Measurements from ENCODE around the gene SNAPC1. TPM values are rescaled to one million over a fixed set of nuclear protein-coding genes. Genes with fewer than 3 reads are reported as not detected.

Gene SNAPC1
- total RNA-seq, 1 experiment from 2014 or later, result 8.8 TPM

GRCh38 chr14:61759878-61760277 is 2.3 kb upstream of the SNAPC1 start:
- no peak overlapping the region for H3K4me3 ChIP-seq
- H3K27me3 ChIP-seq, result no peaks in the 10 kb centered on the region
- peaks cover 2% of the 10 kb centered on the region; the same call in 1 of the 2 replicates for H3K4me1 ChIP-seq
- H3K27ac ChIP-seq, result no peak overlapping the region
- no peaks in the 10 kb centered on the region for H3K36me3 ChIP-seq
- DNase-seq, result no peak
- H3K9me3 ChIP-seq (replicated peaks), result 0 out of 2 replicates have a peak, but pooled peaks cover 3% of the 10 kb centered on the region

DNA sequence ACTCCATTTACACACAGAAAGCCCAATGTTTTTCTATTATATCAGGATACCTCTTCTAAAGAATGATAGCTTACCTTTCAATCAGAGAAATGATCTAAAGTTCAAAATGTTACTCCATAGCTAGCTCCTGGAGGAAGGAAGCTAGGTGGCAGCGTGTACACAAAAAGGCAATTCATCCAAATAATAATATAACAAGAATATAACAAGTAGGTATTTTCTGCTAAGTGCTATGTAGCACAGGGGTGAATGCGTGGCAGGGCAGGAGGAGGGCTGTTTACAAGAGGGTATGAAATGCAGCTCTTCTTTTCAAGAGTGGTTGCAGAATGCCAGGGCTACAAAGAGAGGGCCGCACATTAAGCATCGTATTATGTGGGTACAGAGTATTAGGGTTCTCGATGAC is 663 bp upstream of the SNAPC1 start:
- H3K9me3 ChIP-seq (replicated peaks), result 0 out of 2 replicates have a peak, but pooled peaks cover 3% of the 10 kb centered on the region
- no peaks in the 10 kb centered on the region for H3K27me3 ChIP-seq
- H3K36me3 ChIP-seq, result no peaks in the 10 kb centered on the region
- H3K4me1 ChIP-seq, result no peaks in the 10 kb centered on the region
- DNase-seq, result no peak
- peak overlapping the region; percentile 72 for H3K4me3 ChIP-seq
- H3K27ac ChIP-seq, result peak overlapping the region; percentile 29; the same call in 1 of the 2 replicates

- Histone ChIP-seq H3K9me3 (replicated peaks) (no peaks in the 10 kb centered on the region), H3K4me3 (no peak overlapping the region), H3K36me3 (peaks cover 7% of the 10 kb centered on the region; the same call in 1 of the 2 replicates), H3K27me3 (no peaks in the 10 kb centered on the region), H3K27ac (no peak overlapping the region), H3K4me1 (no peaks in the 10 kb centered on the region)
- DNase-seq, result no peak
Measured at GRCh38 chr14:61764342-61765122, 2.3 kb downstream of the SNAPC1 start.

DNA sequence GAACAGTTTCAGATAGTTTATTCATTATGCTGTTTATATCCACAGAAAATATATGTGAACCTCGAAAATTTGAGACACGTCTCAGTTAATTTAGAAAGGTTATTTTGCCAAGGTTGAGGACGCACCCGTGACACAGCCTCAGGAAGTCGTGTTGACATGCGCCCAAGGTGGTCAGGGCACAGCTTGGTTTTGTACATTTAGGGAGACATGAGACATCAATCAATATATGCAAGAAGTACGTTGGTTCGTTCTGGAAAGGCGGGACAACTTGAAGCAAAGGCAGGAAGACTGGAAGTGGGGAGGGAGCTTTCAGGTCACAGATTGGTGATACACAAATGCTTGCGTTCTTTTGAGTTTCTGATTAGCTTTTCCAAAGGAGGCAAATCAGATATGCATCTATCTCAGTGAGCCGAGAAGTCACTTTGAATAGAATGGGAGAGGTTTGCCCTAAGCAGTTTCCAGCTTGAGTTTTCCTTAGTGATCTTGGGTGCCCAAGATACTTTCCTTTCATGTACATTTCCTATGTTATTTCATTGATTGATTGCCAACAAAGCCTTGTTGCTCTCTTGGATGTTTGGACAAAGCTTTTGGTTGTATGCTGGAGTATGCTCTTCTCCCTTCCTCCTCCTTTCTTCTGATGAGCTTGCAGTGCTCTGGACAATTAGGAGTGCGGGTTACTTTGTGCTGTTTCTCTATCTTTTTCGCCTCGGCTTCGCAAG is 3.2 kb downstream of the SNAPC1 start:
- no peak overlapping the region for H3K27ac ChIP-seq
- no peaks in the 10 kb centered on the region for H3K9me3 ChIP-seq (replicated peaks)
- H3K4me3 ChIP-seq, result no peak overlapping the region
- H3K4me1 ChIP-seq, result no peaks in the 10 kb centered on the region
- H3K27me3 ChIP-seq, result no peaks in the 10 kb centered on the region
- peaks cover 7% of the 10 kb centered on the region; the same call in 1 of the 2 replicates for H3K36me3 ChIP-seq
- no peak for DNase-seq

DNA sequence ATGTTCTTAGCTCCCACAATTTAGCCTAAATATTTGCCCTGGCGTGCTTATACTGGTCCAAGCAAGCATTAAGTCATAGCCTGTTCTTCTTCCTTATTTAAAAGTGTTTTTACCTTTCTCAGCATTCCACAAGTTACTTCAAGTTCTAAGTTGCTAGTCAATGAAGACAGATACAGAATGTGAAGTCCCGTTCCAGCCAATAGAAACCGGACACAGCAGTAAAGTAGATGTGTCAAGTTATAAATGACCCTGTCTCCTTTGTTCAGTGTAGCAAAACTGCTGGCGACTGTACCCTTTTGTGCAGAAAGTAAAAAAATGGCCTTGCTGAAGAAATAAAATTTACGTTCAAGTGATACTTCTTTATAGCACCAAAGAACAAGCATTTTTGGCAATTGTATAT is 3.9 kb downstream of the SNAPC1 start:
- Histone ChIP-seq H3K9me3 (replicated peaks) (no peaks in the 10 kb centered on the region), H3K27ac (no peak overlapping the region), H3K36me3 (peaks cover 10% of the 10 kb centered on the region), H3K4me3 (no peak overlapping the region), H3K27me3 (no peaks in the 10 kb centered on the region), H3K4me1 (no peaks in the 10 kb centered on the region)
- DNase-seq, result no peak

GRCh38 chr14:61768240-61768639 is 6.0 kb downstream of the SNAPC1 start:
- no peak overlapping the region for H3K27ac ChIP-seq

DNA sequence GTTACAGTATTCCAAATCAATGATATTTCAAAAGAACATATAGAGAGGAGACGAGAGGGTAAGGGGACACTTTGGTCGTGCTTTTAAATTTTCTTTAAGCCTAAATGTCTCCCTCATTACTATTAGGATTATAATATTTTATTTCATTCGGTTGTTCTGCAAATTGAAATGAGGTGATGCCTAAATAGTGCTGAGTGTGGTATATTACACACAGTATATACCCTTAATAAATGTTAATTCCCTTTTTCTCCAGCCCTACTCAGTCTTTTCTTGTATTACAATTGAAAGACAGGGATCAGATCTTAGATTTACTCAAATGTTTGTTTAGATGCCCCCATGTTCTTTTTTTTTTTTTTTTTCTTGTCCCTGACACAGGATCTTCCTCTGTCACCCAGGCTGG is 7.7 kb downstream of the SNAPC1 start:
- H3K36me3 ChIP-seq, result peaks cover 13% of the 10 kb centered on the region
- H3K4me1 ChIP-seq, result no peaks in the 10 kb centered on the region
- no peak overlapping the region for H3K4me3 ChIP-seq
- no peak for DNase-seq
- no peak overlapping the region for H3K27ac ChIP-seq
- no peaks in the 10 kb centered on the region for H3K27me3 ChIP-seq
- no peaks in the 10 kb centered on the region for H3K9me3 ChIP-seq (replicated peaks)

More at GRCh38 chr14:61768240-61768639, 6.0 kb downstream of the SNAPC1 start:
- no peaks in the 10 kb centered on the region for H3K9me3 ChIP-seq (replicated peaks)
- peaks cover 13% of the 10 kb centered on the region for H3K36me3 ChIP-seq
- H3K4me1 ChIP-seq, result no peaks in the 10 kb centered on the region
- no peak overlapping the region for H3K4me3 ChIP-seq
- DNase-seq, result no peak
- no peaks in the 10 kb centered on the region for H3K27me3 ChIP-seq

GRCh38 chr14:61774861-61775260 is 12.6 kb downstream of the SNAPC1 start:
- no peak overlapping the region for H3K27ac ChIP-seq
- no peaks in the 10 kb centered on the region for H3K27me3 ChIP-seq
- H3K9me3 ChIP-seq (replicated peaks), result no peaks in the 10 kb centered on the region
- DNase-seq, result no peak
- H3K36me3 ChIP-seq, result peaks cover 17% of the 10 kb centered on the region
- no peak overlapping the region for H3K4me3 ChIP-seq
- H3K4me1 ChIP-seq, result no peaks in the 10 kb centered on the region

DNA sequence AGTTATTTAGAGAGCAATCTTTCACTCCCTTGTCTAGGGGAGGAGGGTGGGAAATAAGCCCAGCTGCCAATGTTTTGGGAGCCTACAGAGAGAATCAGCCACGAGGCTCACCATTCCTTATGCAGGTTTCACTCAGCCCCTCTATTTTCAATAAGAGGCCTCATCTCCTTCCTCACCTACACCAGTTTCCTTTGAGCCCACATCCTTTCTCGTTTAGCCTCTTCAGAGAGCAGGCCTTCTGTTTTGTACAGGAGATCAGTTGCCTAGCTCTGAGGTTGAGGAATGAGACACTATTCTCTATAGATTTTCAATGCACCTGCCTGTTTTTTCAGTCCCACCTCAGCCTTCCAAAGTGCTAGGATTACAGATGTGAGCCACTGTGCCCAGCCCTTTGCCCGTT is 17.9 kb downstream of the SNAPC1 start:
- DNase-seq, result no peak
- Histone ChIP-seq H3K36me3 (peaks cover 31% of the 10 kb centered on the region; the same call in 1 of the 2 replicates), H3K27ac (no peak overlapping the region)

GRCh38 chr14:61797309-61797708 is 35.1 kb downstream of the SNAPC1 start:
- Histone ChIP-seq H3K36me3 (peaks cover 3% of the 10 kb centered on the region; the same call in 1 of the 2 replicates), H3K9me3 (replicated peaks) (no peaks in the 10 kb centered on the region), H3K27ac (no peak overlapping the region), H3K27me3 (no peaks in the 10 kb centered on the region), H3K4me1 (no peaks in the 10 kb centered on the region), H3K4me3 (no peak overlapping the region)
- no peak for DNase-seq

More for the DNA sequence above, 17.9 kb downstream of the SNAPC1 start:
- Histone ChIP-seq H3K4me3 (no peak overlapping the region), H3K9me3 (replicated peaks) (no peaks in the 10 kb centered on the region), H3K4me1 (no peaks in the 10 kb centered on the region), H3K27me3 (no peaks in the 10 kb centered on the region)

DNA sequence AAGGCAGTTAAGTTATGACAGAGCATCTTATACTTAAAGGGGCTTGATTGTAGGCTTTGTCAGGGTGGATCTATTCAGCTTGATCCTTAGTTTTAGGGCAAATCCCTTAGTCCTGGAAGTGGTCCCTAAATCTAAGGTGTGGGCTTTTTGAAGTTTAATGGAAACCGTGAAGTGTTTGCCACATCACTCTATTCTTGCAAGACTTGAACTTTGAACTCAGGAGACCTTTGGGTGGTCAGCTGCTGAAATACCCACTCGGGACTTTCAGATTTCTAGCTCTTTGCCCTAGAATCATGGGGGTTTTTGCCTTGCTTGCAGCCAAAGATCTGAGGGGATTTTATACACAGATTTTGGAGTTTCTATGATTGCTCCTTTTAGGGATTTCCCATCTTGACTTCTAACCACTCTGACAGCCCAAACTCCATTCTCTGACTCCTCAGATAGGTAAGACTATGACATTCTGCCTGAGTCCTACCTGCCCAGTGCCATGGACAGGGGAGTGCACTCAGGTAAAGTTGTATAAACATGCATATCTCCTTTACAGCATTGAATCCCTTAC is 39.9 kb downstream of the SNAPC1 start:
- Histone ChIP-seq H3K4me3 (no peak overlapping the region), H3K36me3 (no peaks in the 10 kb centered on the region), H3K9me3 (replicated peaks) (no peaks in the 10 kb centered on the region), H3K27ac (no peak overlapping the region), H3K27me3 (no peaks in the 10 kb centered on the region), H3K4me1 (no peaks in the 10 kb centered on the region)
- no peak for DNase-seq

DNA sequence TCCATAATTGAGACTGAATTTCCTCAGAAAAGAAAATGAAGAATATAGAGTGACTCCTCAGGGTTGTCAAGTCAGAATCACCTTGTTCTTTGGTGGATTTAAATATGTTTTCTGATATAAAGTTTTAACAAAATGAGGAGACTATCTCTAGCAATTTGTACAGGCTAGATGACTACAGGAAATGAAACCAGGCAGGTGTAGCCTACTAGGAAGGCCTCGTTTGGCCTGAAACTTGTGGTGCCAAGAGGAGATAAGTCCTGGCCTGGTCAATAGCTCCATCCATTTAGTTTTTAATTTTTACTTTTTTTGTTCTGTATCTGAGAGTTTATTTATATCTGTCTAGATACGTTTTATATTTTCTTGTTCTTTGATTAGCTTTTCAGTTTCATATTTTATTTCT is 41.5 kb downstream of the SNAPC1 start:
- H3K4me3 ChIP-seq, result no peak overlapping the region
- H3K27me3 ChIP-seq, result no peaks in the 10 kb centered on the region
- no peaks in the 10 kb centered on the region for H3K4me1 ChIP-seq
- no peak for DNase-seq
- no peaks in the 10 kb centered on the region for H3K36me3 ChIP-seq
- H3K9me3 ChIP-seq (replicated peaks), result no peaks in the 10 kb centered on the region
- no peak overlapping the region for H3K27ac ChIP-seq

- Histone ChIP-seq H3K4me3 (no peak overlapping the region), H3K9me3 (replicated peaks) (no peaks in the 10 kb centered on the region), H3K36me3 (no peaks in the 10 kb centered on the region), H3K27me3 (no peaks in the 10 kb centered on the region), H3K27ac (no peak overlapping the region), H3K4me1 (no peaks in the 10 kb centered on the region)
- DNase-seq, result no peak
Measured at GRCh38 chr14:61805451-61805850, 43.2 kb downstream of the SNAPC1 start.

GRCh38 chr14:61811882-61812346 is 49.7 kb downstream of the SNAPC1 start:
- Histone ChIP-seq H3K9me3 (replicated peaks) (no peaks in the 10 kb centered on the region), H3K27me3 (no peaks in the 10 kb centered on the region), H3K4me3 (no peak overlapping the region), H3K27ac (no peak overlapping the region), H3K4me1 (no peaks in the 10 kb centered on the region), H3K36me3 (no peaks in the 10 kb centered on the region)
- no peak for DNase-seq

Measured in SJCRH30 (cell line).